ENCODE results near the gene ANTXRL. TPM values are rescaled to one million over a fixed set of nuclear protein-coding genes. Genes with fewer than 3 reads are reported as not detected.

The ANTXRL gene
- total and polyA plus RNA-seq, 8 donors: 0.15 TPM; not detected in 7

DNA sequence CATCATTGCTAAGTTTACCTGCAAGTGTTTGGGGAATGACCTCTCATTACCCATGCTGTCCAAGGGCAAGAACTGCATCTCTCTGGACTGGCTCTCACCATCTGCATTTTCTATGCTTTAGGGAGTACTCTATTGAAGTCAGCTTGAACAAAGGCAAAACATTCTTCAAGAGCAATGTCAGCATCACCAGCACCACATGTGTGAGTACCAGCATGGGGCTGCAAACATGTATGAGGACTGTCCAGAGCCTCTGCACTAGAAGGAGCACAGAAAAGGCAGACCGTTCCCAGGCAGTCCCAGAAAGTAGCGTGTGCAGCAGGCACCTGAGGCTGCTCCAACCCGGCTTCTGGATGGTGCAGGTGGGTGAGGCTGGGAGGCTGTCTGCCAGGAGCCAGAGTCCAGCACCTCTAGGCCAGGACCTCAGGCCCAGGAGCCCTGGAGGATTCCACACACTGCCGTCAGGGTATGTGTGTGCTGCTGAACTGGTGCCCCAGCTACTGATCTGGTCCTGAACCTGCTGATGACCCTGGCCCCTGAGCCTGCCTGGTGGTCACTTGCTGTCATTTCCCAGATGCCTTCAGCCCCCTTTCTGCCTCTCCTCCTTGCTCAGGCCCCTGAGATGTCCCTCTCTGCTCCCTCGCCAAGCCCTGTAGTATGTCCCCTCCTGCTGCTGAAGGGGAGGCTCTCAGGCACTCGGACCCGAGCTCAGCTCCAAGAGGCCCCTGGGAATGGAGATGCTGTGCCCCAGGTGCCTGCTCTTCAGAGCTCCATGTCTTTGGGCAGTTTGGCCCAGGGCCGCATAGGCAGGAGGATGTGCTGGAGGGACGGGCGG lies 20.7 kb downstream of the ANTXRL start:
- 86% methylated on average over 10 of the region's 10 CpGs for WGBS, 2 donors
- TF ChIP-seq, protein P1, sequence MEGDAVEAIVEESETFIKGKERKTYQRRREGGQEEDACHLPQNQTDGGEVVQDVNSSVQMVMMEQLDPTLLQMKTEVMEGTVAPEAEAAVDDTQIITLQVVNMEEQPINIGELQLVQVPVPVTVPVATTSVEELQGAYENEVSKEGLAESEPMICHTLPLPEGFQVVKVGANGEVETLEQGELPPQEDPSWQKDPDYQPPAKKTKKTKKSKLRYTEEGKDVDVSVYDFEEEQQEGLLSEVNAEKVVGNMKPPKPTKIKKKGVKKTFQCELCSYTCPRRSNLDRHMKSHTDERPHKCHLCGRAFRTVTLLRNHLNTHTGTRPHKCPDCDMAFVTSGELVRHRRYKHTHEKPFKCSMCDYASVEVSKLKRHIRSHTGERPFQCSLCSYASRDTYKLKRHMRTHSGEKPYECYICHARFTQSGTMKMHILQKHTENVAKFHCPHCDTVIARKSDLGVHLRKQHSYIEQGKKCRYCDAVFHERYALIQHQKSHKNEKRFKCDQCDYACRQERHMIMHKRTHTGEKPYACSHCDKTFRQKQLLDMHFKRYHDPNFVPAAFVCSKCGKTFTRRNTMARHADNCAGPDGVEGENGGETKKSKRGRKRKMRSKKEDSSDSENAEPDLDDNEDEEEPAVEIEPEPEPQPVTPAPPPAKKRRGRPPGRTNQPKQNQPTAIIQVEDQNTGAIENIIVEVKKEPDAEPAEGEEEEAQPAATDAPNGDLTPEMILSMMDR (IDR thresholded peaks at IDR 0.05): no peak
- ATAC-seq (no peak), DNase-seq (peak in 1 of 6 donors; percentile 45), FAIRE-seq (no peak)
- Histone ChIP-seq H3K36me3 (no peaks in the 10 kb centered on the region), H3K4me1 (no peaks in the 10 kb centered on the region), H3K27me3 (no peaks in the 10 kb centered on the region), H3K9me3 (no peaks in the 10 kb centered on the region), H3K27ac (no peak overlapping the region), H3K4me3 (no peak overlapping the region)
- intact Hi-C loops (cut with DNase I): no loop called here

DNA sequence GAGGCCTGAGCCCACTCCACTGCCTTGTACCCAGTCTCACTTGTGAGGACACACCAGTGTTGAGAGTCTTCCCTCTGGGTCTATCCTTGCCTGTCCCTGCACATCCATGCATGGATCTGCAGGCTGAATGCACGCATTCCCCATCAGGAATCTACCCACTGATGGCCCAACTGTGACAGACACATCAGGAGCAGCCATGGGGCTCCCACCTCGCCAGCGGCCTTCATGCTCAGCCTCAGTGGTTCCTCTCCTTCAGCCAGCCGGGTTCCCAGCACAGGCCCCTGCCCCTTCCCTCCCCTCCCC lies 21.3 kb downstream of the ANTXRL start:
- Histone ChIP-seq H3K27ac (no peak overlapping the region), H3K4me3 (no peak overlapping the region), H3K4me1 (no peaks in the 10 kb centered on the region), H3K27me3 (no peaks in the 10 kb centered on the region), H3K36me3 (no peaks in the 10 kb centered on the region), H3K9me3 (no peaks in the 10 kb centered on the region)
- FAIRE-seq (no peak), DNase-seq (peak in 1 of 6 donors; percentile 40), ATAC-seq (no peak)
- 86 to 92% methylated on average over 4 of the region's 4 CpGs for WGBS, 2 donors
- intact Hi-C loops (cut with DNase I): no loop called here
- TF ChIP-seq, protein P1 (IDR thresholded peaks at IDR 0.05): no peak

DNA sequence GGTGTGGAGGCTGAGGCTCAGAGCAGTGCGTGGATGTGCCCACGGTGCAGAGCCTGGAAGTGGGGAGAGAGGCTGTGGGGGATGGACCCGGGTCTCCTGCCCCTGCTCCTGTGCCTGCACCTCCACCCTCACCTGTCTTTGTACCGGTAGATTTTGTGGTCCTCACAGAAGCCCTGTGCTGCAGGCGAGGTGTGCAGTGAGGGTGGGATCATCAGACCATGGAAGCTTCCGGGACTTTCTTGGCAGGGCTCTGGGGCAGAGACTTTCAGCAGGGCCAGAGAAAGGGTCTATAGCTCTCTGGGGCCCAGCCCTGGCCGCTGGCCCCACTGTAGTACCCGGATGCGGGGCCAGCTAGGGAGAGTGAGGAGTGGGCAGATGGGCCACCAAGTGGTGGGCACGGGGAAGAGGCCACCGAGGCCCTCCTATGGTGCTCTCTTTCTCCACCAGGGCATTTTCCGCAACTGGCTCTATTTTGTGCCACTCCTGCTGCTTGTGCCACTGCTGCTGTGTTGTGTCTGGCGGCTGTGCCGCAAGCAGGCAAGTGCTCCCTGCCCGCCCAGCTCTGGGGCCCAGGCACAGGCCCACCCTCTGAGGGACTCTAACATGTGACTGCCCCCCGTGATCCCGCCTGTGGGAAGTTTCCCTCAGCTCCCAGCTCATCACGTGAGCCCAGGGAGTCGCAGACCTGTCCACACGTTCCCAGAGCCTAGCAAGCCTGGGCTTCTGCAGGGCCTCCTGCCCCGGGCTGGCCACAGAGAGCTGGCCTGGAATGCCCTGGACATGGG lies 22.1 kb downstream of the ANTXRL start:
- H3K27ac ChIP-seq: no peak overlapping the region
- H3K4me3 ChIP-seq: no peak overlapping the region
- DNase-seq (peak in 1 of 6 donors; percentile 41), ATAC-seq (no peak), FAIRE-seq (no peak)
- WGBS, 2 donors: 82 to 85% methylated on average over 17 to 21 of the region's 21 CpGs
- no peaks in the 10 kb centered on the region for H3K27me3 ChIP-seq
- H3K4me1 ChIP-seq: no peaks in the 10 kb centered on the region
- no peaks in the 10 kb centered on the region for H3K9me3 ChIP-seq
- TF ChIP-seq, protein P1 (IDR thresholded peaks at IDR 0.05): no peak
- intact Hi-C loops (cut with DNase I): no loop called here
- H3K36me3 ChIP-seq: no peaks in the 10 kb centered on the region

DNA sequence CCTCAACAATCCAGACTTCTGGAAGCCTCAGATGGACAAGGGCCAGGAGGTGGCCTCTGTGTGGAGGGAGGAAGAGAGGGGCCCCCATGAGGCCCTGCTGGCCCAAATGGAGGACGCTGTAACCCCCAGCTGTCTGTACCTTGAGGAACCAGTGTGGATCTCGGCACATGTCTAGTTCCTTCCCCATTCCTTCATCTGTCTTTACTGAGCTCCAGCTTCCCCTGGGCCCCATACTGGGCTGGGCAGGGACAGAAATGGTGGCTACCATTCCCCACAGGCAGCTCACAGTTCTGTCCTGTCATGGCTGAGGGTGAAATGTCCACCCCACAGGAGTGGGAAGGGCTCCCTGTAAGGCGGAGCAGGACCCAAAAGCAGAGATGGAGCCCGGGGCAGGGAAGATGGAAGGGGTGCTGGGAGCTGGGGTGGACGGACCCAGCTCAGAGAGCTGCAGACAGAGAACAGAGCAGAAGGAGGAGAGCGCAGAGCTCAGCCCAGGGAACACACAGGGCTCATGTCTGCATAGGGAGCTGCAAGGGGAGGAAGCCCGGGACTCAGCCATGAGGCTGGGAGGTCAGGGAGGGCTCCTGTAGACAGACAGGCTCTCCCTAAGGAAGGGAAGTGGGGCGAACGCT lies 22.8 kb downstream of the ANTXRL start:
- no peaks in the 10 kb centered on the region for H3K27me3 ChIP-seq
- H3K36me3 ChIP-seq: no peaks in the 10 kb centered on the region
- WGBS, 2 donors: 85 to 86% methylated on average over 9 of the region's 9 CpGs
- FAIRE-seq (no peak), DNase-seq (peak in 1 of 6 donors; percentile 51), ATAC-seq (no peak)
- no peaks in the 10 kb centered on the region for H3K9me3 ChIP-seq
- no peak overlapping the region for H3K27ac ChIP-seq
- intact Hi-C loops (cut with DNase I): no loop called here
- H3K4me1 ChIP-seq: no peaks in the 10 kb centered on the region
- H3K4me3 ChIP-seq: no peak overlapping the region
- TF ChIP-seq, protein P1 (IDR thresholded peaks at IDR 0.05): no peak

Data from pancreas (tissue), 10 donors.